ENCODE results near the gene BAIAP2L1. TPM values are rescaled to one million over a fixed set of nuclear protein-coding genes. Genes with fewer than 3 reads are reported as not detected.
"Not testable (repeated sequence)": the region's sequence is repeated elsewhere in the genome, so short reads cannot be mapped to it uniquely, and the experiment has no call there.

BAIAP2L1 gene
- total RNA-seq, 1 experiment from 2014 or later: 14.0 TPM

DNA sequence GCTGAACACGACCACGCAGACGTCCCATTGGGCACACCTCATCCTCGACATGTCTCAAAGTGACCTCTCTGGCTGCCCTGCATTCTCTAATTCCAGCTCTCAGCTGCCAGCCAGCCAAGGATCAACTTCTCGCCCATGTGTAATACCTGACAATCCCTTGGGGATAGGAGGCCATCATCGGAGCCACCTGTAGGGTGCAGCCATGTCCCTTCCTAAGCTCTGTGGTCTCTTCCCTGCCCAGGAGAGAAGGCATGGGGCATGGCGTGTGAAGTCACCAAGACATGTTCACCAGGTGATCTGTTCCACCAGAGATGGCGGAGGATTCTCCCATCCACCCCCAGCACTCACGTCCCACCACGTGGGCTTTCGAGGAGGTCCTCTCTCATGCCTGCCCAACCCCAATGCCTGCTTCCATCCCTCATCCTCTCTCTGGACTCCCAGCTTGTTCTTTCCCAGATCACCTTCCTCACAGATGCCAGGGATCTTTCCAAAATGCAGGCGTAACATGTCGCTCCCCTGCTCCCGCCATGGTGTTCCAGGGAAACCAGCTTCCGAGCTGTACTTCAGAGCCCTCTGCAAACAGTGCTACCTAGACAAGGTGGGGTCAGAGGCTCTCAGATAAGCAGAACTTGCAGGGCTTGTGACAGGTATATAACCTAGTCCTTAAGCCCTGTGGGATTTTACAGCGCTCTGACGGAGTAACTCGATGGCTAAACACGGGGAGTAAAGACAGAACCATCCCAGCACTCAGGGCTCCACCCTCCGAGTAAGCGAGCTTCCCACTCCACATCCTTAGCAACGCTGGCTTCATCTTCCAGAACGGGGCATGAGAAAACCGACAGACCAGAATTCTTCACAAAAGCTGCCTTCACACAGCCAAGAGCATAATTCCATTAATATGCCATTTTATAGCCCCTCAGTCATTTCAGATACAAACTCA lies 78.3 kb downstream of the BAIAP2L1 start:
- no peak for DNase-seq (ENCODE audit: low spot score)

- DNase-seq (ENCODE audit: low spot score): no peak
Measured at GRCh38 chr7:98321301-98321700, 79.6 kb downstream of the BAIAP2L1 start.

- DNase-seq (ENCODE audit: low spot score): no peak
Measured at GRCh38 chr7:98319176-98319575, 81.7 kb downstream of the BAIAP2L1 start.

DNA sequence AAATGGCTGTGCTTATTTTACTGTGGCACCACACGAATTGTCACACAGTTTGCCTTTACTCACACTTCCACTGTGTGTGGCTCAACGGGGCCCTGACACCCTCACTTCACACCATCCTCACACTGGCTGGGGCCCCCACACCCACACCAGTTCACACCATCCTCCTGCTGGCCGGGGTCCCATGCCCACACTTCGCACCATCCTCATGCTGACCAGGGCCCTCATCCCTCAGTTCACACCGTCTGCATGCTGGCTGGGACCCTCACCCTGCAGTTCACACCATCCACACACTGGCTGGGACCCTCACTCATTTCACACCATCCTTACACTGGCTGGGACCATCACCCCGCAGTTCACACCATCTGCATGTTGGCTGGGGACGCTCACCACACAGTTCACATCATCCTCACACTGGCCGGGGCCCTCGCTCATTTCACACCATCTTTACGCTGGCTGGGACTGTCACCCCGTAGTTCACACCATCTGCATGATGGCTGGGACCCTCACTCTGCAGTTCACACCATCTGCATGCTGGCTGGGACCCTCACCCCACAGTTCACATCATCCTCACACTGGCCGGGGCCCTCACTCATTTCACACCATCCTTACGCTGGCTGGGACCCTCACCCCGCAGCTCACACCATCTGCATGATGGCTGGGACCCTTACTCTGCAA lies 83.4 kb downstream of the BAIAP2L1 start:
- no peak for DNase-seq (ENCODE audit: low spot score)

DNA sequence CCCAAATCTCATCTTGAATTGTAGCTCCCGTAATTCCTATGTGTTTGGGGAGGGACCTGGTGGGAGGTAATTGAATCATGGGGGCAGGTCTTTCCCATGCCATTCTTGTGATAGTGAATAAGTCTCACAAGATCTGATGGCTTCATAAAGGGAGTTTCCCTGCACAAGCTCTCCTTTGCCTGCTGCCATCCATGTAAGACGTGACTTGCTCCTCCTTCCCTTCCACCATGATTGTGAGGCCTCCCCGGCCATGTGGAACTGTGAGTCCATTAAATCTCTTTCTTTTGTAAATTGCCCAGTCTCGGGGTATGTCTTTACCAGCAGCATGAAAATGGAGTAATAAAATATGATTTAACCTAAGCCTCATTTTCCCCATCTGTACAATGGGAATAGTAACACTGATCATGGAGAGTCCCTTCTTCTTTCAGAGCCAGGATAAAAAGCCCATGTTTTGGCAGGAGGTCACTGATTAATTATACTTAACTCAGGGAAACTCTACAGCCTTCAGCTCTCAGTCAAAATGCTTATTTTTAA lies 84.8 kb downstream of the BAIAP2L1 start:
- DNase-seq (ENCODE audit: low spot score): not testable (repeated sequence)

- DNase-seq (ENCODE audit: low spot score): no peak
Measured at GRCh38 chr7:98315318-98315993, 85.4 kb downstream of the BAIAP2L1 start.

GRCh38 chr7:98314469-98314868 lies 86.4 kb downstream of the BAIAP2L1 start:
- no peak for DNase-seq (ENCODE audit: low spot score)

GRCh38 chr7:98312201-98312600 lies 88.7 kb downstream of the BAIAP2L1 start:
- DNase-seq (ENCODE audit: low spot score): no peak

DNA sequence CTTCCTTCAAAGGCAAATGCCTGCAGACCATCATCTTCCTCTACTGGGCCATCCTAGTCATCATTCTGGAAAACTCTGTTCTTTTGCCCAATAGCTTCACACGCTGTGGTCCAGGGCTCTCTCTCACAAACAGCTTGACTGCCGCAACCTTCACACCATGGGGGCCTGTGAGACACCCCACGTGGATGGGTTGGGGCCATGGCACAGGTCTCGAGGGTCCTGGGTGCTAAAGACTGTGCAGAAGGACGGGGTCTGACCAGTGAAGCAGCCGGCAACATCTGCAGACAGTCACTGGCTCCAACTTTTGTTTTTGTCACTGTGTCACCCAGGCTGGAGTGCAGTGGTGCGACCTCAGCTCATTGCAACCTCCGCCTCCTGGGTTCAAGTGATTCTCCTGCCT lies 91.3 kb downstream of the BAIAP2L1 start:
- no peak for DNase-seq (ENCODE audit: low spot score)

GRCh38 chr7:98307971-98308466 lies 92.9 kb downstream of the BAIAP2L1 start:
- no peak for DNase-seq (ENCODE audit: low spot score)

DNA sequence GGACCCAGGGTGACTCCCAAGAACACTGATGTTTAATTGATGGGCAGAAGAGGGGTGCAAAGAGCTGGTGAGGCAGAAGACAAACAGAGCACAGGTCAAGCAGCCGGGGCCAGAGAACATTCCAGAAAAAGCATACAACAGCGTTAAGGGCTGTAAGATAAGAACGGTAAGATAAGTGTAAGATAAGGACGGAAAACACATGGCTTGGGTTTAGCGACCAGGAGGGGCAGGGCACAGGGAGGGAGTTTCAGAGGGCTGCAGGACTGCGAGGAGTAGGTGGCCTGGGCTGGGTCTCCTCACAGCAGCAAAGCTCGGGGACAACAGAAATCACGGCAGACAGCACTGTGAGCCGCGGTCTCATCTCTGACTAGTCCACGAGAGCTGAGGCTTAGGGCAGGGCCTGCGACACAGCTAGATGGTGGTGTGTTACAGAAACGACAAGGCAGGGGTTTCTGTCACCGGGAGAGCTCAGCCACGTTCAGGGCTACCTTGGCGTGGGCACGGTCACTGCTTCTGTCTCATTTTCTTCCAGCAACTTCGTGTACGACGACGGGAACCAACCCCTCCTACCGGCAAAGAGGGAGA lies 94.8 kb downstream of the BAIAP2L1 start:
- DNase-seq (ENCODE audit: low spot score): no peak

DNA sequence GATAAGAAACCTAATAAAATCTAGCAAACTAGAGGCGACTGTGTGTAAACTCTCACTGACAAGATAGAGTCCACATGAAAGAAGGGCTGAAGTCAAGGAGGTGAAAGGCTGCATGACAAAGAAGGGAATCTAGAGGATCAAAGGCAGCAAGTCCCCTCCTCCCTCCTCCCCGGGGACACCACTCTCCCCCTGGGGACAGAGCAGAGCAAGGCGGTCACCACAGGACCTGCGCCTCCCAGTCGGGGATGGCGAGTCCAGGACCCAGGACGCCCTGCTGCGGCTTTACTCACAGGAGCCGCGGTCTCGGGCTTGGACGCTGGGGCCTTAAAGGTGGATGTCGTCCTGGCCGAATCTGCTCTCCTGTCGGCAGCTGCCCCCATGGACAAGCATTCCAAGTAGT lies 97.0 kb downstream of the BAIAP2L1 start:
- no peak for DNase-seq (ENCODE audit: low spot score)

DNA sequence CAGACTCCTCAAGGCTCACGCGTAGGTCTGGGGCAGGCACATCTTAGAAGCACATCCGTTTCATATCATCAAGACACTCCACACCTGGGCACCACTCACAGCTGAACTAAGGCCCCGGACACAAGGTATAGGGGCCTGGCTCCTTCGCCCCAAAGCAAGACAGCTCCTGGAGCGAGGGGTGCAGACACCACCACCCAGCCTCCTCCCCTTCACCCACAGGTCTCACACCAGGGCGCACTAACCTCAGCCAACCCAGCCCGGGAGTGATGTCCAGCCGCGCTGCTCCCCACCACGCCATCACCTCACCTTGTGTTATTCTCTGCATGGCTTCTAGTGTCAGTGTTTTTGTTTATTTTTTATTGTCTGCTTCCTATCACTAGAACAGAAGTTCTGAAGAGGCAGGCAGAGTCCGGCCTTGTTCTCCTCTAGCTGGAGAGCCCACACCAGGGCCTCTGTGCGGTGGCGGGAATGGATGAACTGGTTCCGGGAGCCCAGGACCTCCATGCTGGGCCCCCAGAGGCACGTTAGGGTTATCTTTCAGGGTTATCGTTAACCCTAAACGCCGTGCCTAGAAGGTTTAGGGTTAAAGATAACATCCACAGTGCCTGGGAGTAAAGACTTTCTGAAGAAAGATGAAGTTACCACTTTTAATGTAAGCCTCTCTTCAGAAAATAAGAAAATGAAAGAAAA lies 97.6 kb downstream of the BAIAP2L1 start:
- no peak for DNase-seq (ENCODE audit: low spot score)

- DNase-seq (ENCODE audit: low spot score): no peak
Measured at GRCh38 chr7:98301693-98302470, 99.0 kb downstream of the BAIAP2L1 start.

DNA sequence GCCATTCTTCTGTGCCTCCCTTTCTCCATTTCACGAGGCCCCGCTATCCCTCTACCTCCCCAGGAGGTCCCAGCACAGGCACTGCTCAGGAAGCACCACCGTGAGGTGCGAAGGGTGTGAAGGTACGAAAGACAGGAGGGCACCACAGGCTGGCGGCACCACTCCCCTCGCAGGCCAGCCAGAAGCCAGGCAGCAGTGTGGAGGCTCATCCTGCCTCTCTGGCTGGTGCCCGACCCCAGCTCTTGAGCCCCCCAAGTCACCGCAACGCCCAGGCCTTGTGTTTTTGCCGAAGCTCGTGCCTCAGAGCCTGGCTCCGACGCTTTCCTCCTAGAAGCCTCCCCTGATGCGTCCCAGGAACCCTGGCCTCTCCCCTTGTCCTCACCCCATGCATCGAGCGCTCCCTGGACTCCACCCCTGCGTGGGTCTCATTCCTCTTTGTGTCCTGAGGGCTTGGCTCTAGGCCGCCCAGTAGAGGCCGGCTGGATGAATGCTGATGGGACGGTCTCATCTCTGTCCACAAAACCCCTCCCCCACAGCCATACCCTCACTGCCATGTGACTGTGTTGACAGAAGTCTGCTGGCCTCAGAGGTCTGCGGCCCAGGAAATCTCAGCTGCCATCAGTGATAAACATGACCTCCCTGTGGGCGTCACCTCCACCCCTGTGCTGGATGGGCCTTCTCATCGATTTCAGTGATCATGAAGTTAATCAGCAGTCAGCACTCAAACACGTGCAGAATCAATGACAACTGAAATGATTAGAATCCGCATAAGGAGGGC lies 100.1 kb downstream of the BAIAP2L1 start:
- no peak for DNase-seq (ENCODE audit: low spot score)

DNA sequence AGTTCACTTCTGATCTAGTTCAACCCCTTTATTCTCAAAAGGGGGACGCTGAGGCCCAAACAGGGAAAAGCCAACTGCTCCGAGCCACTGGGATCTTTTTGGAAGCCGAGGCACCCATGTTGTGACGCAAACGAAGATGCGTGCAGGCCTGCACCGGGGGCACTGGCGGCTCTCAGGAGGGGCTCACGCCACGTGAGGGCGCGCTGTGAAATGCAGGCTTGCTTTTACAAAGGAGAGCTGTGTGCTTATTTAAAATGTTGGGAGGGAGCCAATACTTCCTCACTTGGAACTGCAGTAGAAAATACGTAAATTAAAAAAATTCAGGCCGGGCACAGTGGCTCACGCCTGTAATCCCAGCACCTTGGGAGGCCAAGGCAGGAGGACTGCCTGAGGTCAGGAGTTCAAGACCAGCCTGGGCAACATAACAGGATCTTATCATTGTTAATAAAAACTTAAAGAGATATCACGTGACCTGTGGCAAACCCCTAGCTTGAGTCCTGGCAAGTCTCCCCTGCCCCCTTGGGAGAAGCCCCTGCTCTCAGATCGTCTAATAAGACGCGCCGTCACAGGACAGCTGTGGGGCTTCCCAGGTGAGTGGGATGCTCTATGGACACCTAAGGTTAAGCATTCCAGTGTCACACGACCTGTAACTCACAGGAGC lies 103.1 kb downstream of the BAIAP2L1 start:
- DNase-seq (ENCODE audit: low spot score): no peak

DNA sequence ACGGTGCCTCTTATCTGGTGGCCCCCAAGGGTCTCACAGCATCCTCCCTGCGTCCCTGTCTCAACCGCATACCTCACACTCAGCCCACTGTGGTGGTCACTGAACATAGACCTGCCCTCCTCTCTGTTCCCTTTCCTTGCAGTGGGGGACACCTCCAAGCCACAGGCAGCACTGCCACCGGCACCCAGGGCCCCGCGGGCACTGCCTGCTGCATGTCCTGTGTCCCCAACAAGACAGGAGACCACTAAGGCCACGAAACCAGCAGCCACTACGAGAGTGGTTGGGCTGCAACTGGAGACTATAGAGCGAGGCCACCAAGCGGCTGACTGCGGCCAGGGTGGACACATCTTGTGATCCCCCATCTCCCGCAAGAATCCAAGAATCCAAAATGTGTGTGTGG lies 104.1 kb downstream of the BAIAP2L1 start:
- no peak for DNase-seq (ENCODE audit: low spot score)

GRCh38 chr7:98295467-98296192 lies 105.3 kb downstream of the BAIAP2L1 start:
- DNase-seq (ENCODE audit: low spot score): no peak
